Measurements from ENCODE around the gene CPLANE2. TPM values are rescaled to one million over a fixed set of nuclear protein-coding genes. Genes with fewer than 3 reads are reported as not detected.
"Not testable (repeated sequence)": the region's sequence is repeated elsewhere in the genome, so short reads cannot be mapped to it uniquely, and the experiment has no call there.

Gene CPLANE2, protein sequence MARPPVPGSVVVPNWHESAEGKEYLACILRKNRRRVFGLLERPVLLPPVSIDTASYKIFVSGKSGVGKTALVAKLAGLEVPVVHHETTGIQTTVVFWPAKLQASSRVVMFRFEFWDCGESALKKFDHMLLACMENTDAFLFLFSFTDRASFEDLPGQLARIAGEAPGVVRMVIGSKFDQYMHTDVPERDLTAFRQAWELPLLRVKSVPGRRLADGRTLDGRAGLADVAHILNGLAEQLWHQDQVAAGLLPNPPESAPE
- 9.7 TPM for total RNA-seq
- long read RNA-seq, partial matches to known transcripts: 1 of 4 reads
- long read RNA-seq, other reads (novel, unspliced or antisense): 1 of 4 reads

GRCh38 chr1:16236511-16237342 is at the start of gene CPLANE2:
CPLANE2 (minus strand) TSS chr1:16237183; CDS start chr1:16236742, 441 bp downstream.
- peak; percentile 97 for DNase-seq
- intact Hi-C loops (cut with micrococcal nuclease): no loop called here
- ATAC-seq: peak; percentile 96

DNA sequence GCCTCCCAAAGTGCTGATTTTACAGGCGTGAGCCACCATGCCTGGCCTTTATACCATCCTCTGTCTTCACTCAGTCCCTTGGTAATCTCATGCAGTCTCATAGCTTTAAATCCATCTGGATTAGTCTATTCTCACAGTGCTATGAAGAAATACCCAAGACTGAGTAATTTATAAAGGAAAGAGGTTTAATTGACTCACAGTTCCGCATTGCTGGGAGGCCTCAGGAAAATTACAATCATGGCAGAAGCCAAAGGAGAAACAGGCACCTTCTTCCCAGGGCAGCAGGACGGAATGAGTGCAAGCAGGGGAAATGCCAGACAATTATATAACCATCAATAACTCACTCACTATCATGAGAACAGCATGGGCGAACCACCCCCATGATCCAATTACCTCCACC is 49.1 kb upstream of the CPLANE2 start:
- ATAC-seq (no peak), DNase-seq (no peak)
- intact Hi-C loops (cut with micrococcal nuclease): no loop called here

DNA sequence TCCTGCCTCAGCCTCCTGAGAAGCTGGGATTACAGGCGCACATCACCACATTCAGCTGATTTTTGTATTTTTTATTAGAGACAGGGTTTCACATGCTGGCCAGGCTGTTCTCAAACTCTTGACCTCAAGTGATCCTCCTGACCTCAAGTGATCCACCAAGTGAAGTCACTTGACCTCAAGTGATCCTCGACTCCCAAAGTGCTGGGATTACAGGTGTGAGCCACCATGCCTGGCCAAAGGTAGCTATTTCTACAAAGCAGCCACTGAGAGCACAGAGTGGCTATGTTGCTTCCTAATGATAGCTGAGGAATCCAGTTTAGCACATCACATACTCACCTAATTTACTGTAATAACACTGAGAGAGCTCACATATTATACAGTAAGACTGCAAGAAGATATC is 44.8 kb upstream of the CPLANE2 start:
- intact Hi-C loops (cut with micrococcal nuclease): no loop called here
- ATAC-seq: no peak
- no peak for DNase-seq

GRCh38 chr1:16279186-16279585 is 42.2 kb upstream of the CPLANE2 start:
- no peak for ATAC-seq
- DNase-seq: no peak
- intact Hi-C loops (cut with micrococcal nuclease): no loop called here

DNA sequence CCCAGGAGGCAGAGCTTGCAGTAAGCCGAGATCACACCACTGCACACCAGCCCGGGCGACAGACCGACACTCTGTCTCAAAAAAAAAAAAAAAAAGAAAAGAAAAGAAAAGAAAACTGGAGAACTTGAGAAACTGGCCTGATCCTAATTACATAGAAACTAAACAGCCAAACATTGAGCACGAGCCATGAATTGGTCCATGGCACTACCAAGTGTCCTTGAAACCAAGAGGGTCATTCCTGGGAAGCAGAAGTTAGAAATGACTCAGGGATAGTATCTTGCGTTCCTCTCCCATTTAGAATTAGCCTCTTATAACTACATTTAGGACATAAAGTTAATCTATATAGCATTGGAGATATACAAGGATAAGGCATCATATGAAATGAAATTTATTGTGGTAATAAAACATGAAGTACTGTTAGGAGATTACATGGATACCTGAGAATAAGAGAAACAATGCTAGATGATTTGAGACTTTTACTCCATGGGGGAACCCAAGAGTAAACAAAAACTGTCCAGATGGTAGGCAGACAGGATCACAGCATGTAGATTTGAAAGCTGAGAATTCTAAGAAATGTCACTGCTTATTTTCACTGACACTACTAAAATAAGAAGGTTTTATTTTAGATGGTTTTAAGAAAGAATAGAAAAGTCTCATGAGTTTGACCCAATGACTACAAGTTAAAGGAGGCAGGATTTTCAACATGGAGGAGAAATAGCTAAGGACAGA is 39.5 kb upstream of the CPLANE2 start:
- DNase-seq (no peak), ATAC-seq (peak; percentile 67)
- intact Hi-C loops (cut with micrococcal nuclease): no loop called here

DNA sequence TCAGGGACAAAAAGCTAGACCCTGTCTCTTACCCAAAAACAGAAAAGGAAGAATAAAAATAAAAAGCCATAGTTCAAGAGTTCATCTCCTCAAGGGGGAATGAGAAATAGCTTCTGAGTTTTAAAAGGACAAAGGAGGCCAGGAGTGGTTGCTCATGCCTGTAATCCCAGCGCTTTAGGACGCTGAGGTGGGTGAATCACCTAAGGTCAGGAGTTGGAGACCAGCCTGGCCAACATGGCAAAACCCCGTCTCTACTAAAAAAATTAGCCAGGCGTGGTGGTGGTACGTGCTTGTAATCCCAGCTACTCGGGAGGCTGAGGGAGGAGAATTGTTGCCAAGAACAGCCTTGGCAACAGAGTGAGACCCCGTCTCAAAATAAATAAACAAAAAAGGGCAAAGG is 38.6 kb upstream of the CPLANE2 start:
- intact Hi-C loops (cut with micrococcal nuclease): no loop called here
- ATAC-seq: no peak
- no peak for DNase-seq

GRCh38 chr1:16267690-16268180 is 30.8 kb upstream of the CPLANE2 start:
- no peak for ATAC-seq
- DNase-seq: no peak
- intact Hi-C loops (cut with micrococcal nuclease): no loop called here

GRCh38 chr1:16266411-16267118 is 29.6 kb upstream of the CPLANE2 start:
- intact Hi-C loops (cut with micrococcal nuclease): no loop called here
- no peak for DNase-seq
- peak; percentile 82 for ATAC-seq

- DNase-seq: no peak
- intact Hi-C loops (cut with micrococcal nuclease): no loop called here
- no peak for ATAC-seq
Observed at GRCh38 chr1:16262067-16262466, 25.1 kb upstream of the CPLANE2 start.

DNA sequence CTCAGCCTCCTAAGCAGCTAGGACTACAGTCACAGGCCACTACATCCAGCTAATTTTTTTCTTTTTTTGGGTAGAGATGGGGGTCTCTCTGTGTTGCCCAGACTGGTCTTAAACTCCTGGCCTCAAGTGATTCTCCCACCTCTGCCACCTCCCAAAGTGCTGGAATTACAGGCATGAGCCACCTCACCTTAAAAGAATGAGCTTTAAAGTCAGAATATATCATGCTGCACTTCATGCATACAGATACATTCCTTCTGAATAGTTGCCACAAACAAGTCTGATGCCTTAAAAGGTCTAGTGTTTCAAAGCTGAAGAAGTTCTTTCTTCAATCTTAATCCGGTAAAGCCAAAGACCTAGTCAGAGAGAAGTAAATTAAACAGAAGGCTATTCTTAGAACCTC is 23.8 kb upstream of the CPLANE2 start:
- DNase-seq (no peak), ATAC-seq (no peak)
- intact Hi-C loops (cut with micrococcal nuclease): no loop called here

GRCh38 chr1:16258591-16259135 is 21.7 kb upstream of the CPLANE2 start:
- intact Hi-C loops (cut with micrococcal nuclease): no loop called here
- no peak for ATAC-seq

DNA sequence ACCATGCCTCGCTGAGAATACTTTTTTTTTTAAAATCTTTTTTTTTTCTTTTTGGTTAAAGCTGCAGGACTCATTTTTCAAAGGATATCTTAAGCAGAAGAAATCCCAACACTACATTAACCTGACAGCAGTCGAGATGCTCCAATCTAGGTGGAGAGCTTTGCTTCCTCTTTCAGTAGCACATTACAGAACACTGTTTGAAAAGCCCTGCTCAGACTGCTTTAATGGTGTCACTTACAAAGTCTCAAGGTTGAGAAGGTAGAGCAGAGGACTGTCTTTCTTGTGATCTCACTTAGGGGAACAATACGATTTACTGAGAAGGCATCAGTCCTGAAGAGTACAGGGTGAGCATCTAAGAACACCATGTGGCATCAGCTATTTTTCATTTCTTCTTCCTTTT is 21.0 kb upstream of the CPLANE2 start:
- intact Hi-C loops (cut with micrococcal nuclease): no loop called here
- DNase-seq: no peak
- no peak for ATAC-seq

More at GRCh38 chr1:16258591-16259135, 21.7 kb upstream of the CPLANE2 start:
- DNase-seq: no peak

DNA sequence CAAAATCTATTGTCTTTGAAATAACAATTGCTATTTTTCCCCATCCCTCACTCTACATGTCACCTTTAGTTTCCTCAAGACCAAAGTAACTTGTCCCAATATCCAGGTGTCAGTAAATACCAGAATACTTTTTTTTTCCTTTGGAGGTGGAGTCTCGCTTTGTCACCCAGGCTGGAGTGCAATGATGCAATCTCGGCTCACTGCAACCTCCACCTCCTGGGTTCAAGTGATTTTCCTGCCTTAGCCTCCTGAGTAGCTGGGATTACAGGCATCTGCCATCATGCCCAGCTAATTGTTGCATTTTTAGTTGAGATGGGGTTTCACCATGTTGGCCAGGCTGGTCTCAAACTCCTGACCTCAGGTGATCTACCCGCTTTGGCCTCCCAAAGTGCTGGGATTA is 20.6 kb upstream of the CPLANE2 start:
- DNase-seq; intact Hi-C loops (cut with micrococcal nuclease): not testable (repeated sequence)

GRCh38 chr1:16256478-16256877 is 19.5 kb upstream of the CPLANE2 start:
- DNase-seq (no peak), ATAC-seq (no peak)
- intact Hi-C loops (cut with micrococcal nuclease): no loop called here

More for the DNA sequence above, 20.6 kb upstream of the CPLANE2 start:
- ATAC-seq: not testable (repeated sequence)

- DNase-seq (no peak), ATAC-seq (peak; percentile 47)
- intact Hi-C loops (cut with micrococcal nuclease): no loop called here
Observed at GRCh38 chr1:16254263-16254928, 17.4 kb upstream of the CPLANE2 start.

DNA sequence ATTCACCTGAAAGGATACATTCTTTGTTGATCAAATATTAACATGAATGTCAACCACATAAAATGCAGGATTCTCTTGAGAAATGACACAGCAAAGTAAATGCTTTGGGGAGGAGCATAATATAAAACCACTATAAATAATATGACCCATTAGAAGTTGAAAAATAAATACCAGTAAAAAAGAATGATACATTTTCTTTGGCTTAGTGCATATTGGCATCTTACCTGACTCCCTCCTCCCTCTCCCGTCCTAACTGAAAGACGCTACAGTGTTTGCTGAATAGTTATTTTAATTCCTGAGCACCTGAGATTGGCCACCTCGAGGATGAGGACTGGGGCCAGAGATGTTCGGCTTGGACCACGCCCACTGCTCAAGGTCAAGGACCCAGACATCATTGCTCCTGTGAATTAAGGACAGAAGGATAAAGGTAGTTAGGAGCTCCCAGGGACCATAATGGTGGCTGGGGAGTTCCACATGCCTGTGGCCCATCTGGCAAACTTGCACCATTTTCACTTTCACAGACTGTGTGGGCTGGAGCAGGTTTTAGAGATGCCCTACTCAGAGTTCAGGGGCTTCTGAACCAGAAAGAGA is 16.4 kb upstream of the CPLANE2 start:
- DNase-seq (no peak), ATAC-seq (no peak)
- intact Hi-C loops (cut with micrococcal nuclease): no loop called here

DNA sequence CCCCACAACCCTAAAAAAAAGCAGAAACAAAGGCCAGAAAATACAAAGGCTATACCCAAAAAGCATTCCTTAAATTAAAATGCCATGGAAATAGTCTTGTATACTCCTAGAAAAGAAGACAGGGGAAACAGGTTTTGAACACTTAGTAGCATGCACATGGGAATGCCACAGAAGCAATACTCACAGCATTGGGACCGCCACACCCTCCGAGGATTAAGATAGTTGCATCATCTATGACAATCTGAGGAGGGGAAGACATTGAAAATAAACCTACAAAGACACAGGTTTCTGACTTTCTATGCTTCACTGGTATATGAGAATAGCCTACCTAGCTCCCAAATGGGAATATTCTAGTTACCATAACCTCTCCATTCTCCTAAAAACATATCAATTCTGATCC is 15.9 kb upstream of the CPLANE2 start:
- ATAC-seq: no peak
- intact Hi-C loops (cut with micrococcal nuclease): no loop called here
- no peak for DNase-seq

DNA sequence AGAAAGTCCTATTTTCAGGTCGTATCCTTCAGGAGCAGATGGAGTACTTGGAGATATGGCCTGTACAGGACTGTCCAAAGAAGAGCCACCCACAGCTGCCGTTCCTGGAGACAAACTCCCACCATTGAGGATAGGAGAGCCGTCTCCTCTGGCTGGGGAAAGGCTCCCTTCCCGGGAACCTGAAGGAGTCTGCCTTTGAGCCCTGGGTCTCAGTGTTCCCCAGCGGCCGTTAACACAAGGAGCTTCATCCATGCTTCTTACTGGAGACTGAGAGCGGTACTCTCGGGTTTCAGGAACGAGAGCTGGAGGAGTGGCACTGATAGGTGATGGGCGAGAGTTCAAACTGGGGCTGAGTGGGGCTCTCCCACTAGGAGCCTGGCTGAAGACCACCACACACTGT is 14.4 kb upstream of the CPLANE2 start:
- DNase-seq: no peak
- ATAC-seq: no peak
- intact Hi-C loops (cut with micrococcal nuclease): no loop called here

Data from left ventricle myocardium superior (tissue), 1 donor.